HG02840 (cell line): ENCODE results near the gene FKBP10.
"Not testable (repeated sequence)": the region's sequence is repeated elsewhere in the genome, so short reads cannot be mapped to it uniquely, and the experiment has no call there.

ENCODE experiments used
- ATAC-seq: cut with Tn5 transposase; IDR thresholded peaks from one replicate; pipeline ENCODE4 v1.9.1; 2021; ENCODE audit warnings: mild to moderate bottlenecking, moderate library complexity, moderate number of reproducible peaks; ENCODE audit not compliant: unreplicated experiment, low FRiP score

The FKBP10 gene

GRCh38 chr17:41835800-41836549 is 23.2 kb downstream of the FKBP10 start, which contains the start of gene NT5C3B:
NT5C3B (minus strand) TSS chr17:41836232; CDS start chr17:41836193, 39 bp downstream.
- ATAC-seq: peak; percentile 58

DNA sequence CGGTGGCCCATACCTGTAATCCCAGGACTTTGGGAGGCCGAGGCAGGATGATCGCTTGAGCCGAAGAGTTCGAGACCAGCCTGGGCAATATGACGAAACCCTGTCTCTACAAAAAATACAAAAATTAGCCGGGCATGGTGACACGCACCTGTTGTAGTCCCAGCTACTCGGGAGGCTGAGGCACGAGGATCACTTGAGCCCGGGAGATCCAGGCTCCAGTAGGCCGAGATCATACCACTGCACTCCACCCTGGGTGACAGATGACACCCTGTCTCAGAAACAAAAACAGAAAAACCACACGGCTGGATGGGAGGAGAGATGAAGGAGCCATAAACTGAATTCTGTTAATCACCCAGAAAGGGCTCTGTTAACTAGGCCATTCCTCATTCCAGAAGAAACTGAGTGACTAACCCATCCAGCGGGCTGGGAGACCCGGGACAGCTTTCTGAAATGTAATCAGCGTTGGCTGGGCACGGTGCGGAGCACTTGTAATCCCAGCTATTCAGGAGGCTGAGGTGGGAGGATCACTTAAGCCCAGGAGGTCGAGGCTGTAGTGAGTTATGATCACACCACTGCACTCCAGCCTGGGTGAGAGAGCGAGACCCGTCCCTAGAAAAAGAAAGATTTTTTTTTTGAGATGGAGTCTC is 23.9 kb downstream of the FKBP10 start:
- ATAC-seq: no peak

GRCh38 chr17:41837761-41838538 is 25.1 kb downstream of the FKBP10 start, which contains the start of gene KLHL10:
KLHL10 (plus strand) TSS chr17:41837825; CDS start chr17:41837933, 108 bp downstream.
- ATAC-seq: no peak

DNA sequence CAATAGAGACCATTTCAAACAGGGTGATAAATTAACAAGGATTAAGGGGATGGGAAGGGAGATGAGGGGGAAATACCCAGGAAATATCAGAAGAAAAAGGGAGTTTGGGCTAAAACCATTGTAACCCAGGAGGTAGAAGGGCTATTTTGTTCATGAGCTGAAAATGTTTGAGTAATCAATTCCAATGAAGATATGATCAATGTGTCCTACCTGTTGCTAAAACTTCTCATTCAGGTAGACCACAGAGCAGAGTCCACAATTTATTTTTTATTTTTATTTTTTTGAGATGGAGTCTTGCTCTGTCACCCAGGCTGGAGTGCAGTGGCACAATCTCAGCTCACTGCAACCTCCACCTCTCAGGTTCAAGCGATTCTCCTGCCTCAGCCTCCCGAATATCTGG is 26.6 kb downstream of the FKBP10 start:
- not testable (repeated sequence) for ATAC-seq

GRCh38 chr17:41840781-41841180 is 28.0 kb downstream of the FKBP10 start:
- not testable (repeated sequence) for ATAC-seq

GRCh38 chr17:41844971-41845370 is 32.2 kb downstream of the FKBP10 start:
- ATAC-seq: no peak

DNA sequence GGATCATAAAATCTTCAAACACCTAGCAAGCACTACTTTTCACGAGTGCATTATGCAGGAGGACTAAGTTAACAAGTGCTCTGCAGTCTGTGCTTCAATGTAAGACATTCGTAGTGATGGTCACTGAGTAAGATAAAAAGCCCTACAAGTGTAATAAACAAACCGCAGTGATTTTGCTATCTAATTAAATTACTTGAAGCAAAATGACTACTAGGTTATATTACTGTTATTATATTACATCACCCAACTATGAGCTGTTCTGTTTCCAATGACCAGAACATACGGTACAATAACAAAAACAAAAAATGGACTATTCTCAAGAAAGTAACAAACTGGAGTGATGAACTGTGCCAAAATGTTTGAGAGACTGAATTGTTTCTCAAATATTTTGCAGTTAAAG is 36.0 kb downstream of the FKBP10 start:
- no peak for ATAC-seq

GRCh38 chr17:41849251-41849990 is 36.6 kb downstream of the FKBP10 start:
- ATAC-seq: no peak

- ATAC-seq: not testable (repeated sequence)
Measured at GRCh38 chr17:41851382-41851781, 38.6 kb downstream of the FKBP10 start.

DNA sequence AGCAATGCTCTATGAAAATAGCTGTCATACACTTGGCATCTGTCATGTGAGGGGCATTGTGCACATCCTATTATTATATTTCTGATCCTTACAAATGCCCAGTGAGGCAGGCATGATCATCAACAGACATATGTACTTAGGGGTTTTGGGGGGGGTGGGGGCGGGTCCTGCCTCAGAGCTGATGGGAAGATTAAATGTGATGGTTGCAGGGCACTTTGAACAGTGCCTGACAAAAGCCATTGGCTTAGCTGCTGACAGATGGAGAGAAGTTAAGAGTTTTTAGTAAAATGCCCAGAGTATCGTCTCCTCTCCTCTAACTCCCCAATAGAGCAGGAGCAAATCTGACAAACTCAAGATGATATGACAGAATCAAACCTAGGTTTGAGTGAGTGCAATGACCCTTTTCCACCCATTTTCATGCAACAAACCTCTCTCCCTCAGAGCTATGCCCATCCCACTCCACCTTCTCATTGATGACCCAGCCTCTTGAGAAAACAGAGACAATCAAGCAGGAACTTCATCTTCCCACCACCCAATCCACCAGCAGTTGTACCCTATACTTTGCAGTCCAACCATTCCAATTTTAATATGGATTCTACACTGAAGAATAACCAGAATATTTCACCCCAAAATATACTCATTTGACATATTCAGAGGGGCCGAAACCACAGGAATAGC is 47.6 kb downstream of the FKBP10 start:
- no peak for ATAC-seq

DNA sequence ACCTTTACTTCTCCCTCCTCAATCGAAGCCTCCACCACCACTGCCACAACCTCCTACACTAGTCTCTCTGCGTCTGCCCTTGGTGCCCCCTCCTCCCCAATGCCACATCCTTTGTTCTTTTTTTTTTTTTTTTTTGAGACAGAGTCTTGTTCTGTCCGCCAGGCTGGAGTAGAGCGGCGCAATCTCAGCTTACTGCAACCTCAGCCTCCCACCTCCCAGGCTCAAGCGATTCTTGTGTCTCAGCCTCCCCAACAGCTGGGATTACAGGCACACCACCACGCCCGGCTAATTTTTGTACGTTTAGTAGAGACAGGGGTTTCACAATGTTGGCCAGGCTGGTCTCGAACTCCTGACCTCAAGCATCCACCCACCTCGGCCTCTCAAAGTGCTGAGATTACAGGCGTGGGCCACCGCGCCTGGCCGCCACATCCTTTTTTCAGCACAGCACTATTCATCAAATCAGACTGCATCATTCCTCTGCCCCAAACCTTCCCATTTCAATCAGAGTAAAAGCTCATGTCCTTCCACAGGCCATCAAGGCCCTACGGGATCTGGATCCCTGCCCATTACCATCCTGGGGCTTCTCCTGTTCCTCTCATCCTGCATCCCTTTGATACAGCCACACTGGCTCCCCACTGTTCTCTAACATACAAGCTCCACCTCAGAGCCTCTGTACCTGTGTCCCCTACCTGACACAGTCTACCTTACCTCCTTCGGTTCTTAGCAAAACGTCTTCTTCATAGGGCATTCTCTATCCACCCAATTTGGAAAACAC is 50.5 kb downstream of the FKBP10 start:
- no peak for ATAC-seq

- no peak for ATAC-seq
Measured at GRCh38 chr17:41864498-41864835, 51.7 kb downstream of the FKBP10 start.

- ATAC-seq: peak; percentile 83
Measured at GRCh38 chr17:41864836-41865595, 52.2 kb downstream of the FKBP10 start, which contains the start of gene KLHL11. KLHL11 (minus strand) TSS chr17:41865423; CDS start chr17:41865370, 53 bp downstream.

DNA sequence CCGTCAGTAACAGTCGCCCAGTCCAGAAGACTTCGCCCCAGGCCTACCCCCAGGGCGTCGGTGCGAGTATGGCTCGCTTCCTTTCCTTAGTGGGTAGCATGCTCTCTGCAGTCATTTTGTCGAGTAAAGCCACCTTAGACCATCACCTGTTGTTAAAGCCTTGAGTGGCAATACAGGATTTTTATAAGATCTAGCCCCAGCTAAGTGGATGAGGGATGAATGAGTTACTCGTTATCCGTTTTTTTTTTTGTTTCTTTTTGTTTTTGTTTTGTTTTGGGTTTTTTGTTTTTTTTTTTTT is 52.7 kb downstream of the FKBP10 start:
- ATAC-seq: no peak

- ATAC-seq: no peak
Measured at GRCh38 chr17:41868568-41868967, 55.8 kb downstream of the FKBP10 start.

GRCh38 chr17:41869426-41869825 is 56.6 kb downstream of the FKBP10 start:
- no peak for ATAC-seq

DNA sequence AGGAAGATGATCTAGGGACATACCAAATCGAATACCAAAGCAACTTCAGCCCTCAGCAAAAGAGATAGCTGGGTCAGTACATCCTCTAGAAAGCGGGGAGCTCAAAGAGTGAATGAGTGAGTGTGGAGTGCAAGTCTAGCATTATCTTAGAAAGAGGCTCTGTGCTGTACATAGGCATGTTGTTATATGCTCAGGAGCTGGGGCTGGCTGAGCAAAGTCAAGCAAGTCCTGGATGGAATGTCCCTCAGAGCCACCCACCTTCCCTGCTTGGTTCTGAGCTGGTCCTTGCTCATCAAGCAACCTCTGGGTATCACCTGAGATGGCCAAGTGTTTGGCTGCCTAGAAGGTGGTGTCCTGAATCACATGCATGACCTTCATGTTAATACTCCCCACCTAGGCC is 57.3 kb downstream of the FKBP10 start:
- no peak for ATAC-seq

DNA sequence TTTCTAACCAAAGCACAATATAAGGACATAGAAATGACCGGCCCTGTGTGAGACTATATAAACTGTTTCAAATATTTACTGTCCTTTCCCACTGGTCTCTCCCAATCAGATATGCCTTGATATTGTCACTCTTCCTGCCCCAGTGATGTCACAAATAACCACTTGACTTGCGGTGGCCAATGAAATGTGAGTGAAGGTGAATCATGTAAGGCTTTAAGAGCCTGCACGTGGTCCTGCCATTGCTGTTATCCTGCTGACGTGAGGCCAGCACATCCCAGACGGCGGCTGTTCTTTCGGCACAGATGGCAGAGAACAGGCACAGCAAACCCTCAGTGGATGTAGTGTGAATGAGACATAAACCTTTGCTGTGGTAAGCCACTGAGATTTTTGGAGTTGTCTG is 57.8 kb downstream of the FKBP10 start:
- ATAC-seq: no peak

DNA sequence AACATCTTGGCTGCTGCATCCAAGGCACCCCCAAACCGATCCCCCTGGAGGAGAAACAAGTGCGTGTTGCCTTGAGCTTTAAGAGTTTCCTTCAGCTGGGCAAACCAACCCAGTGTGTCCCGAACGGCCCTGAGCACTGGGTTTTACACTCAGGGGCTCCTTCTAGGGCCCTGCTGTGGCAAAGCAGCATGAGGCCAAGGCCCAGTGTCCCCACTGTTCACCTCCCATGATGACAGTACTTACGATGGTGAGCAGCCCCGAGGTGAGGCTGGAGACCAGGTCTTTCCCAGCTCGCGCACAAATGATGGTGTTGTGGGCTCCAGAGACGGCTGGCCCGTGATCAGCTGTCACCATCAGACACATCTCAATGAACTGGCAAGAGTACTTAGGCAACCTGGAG is 59.0 kb downstream of the FKBP10 start:
- no peak for ATAC-seq
